Hematopoietic multipotent progenitor cell treated with erythropoietin and hydrocortisone succinate and interleukin-3 and kit ligand, for 15 days (in vitro differentiated cells): ENCODE results near the gene ARL4A.
A peak's percentile ranks its signal among the peaks of the same experiment; 100 is the strongest.
"Not testable (repeated sequence)": the region's sequence is repeated elsewhere in the genome, so short reads cannot be mapped to it uniquely, and the experiment has no call there.

Source experiments
- DNase-seq: peaks from one replicate; pipeline ENCODE4 v3.0.0-alpha.2; 2015; ENCODE audit warnings: low spot score

ARL4A gene

GRCh38 chr7:12670000-12670729 is 17.3 kb upstream of the ARL4A start:
- DNase-seq: no peak

- DNase-seq: no peak
Observed at GRCh38 chr7:12670743-12671520, 16.5 kb upstream of the ARL4A start.

GRCh38 chr7:12673436-12673835 is 14.0 kb upstream of the ARL4A start:
- not testable (repeated sequence) for DNase-seq

GRCh38 chr7:12674053-12674452 is 13.4 kb upstream of the ARL4A start:
- no peak for DNase-seq

GRCh38 chr7:12674861-12675260 is 12.6 kb upstream of the ARL4A start:
- peak; percentile 61 for DNase-seq

GRCh38 chr7:12683678-12684585 is 3.5 kb upstream of the ARL4A start:
- DNase-seq: peak; percentile 48

GRCh38 chr7:12684733-12685132 is 2.7 kb upstream of the ARL4A start:
- no peak for DNase-seq

- DNase-seq: peak; percentile 53
Observed at GRCh38 chr7:12685550-12685949, 1.9 kb upstream of the ARL4A start.

- peak; percentile 95 for DNase-seq
Observed at GRCh38 chr7:12686234-12686890, 1.1 kb upstream of the ARL4A start.

GRCh38 chr7:12687718-12688171 is 312 bp downstream of the ARL4A start:
- DNase-seq: no peak

GRCh38 chr7:12688485-12689170 is 1.2 kb downstream of the ARL4A start:
- not testable (repeated sequence) for DNase-seq

- peak; percentile 20 for DNase-seq
Observed at GRCh38 chr7:12689451-12689850, 2.0 kb downstream of the ARL4A start.

- DNase-seq: peak; percentile 45
Observed at GRCh38 chr7:12690041-12690878, 2.8 kb downstream of the ARL4A start.

- DNase-seq: not testable (repeated sequence)
Observed at GRCh38 chr7:12691388-12691787, 4.0 kb downstream of the ARL4A start.

GRCh38 chr7:12692035-12692434 is 4.6 kb downstream of the ARL4A start:
- DNase-seq: no peak

- peak; percentile 23 for DNase-seq
Observed at GRCh38 chr7:12692479-12693259, 5.2 kb downstream of the ARL4A start.

GRCh38 chr7:12694817-12695216 is 7.4 kb downstream of the ARL4A start:
- no peak for DNase-seq

- no peak for DNase-seq
Observed at GRCh38 chr7:12695965-12696364, 8.5 kb downstream of the ARL4A start.

- no peak for DNase-seq
Observed at GRCh38 chr7:12699299-12699698, 11.9 kb downstream of the ARL4A start.
